GM18861 (cell line): Measurements from ENCODE around the gene SPCS1.
"Not testable (repeated sequence)": the region's sequence is repeated elsewhere in the genome, so short reads cannot be mapped to it uniquely, and the experiment has no call there.

Source experiments
- ATAC-seq: cut with Tn5 transposase; IDR thresholded peaks from one replicate; pipeline ENCODE4 v1.9.1; 2021; ENCODE audit not compliant: unreplicated experiment

SPCS1 gene

DNA sequence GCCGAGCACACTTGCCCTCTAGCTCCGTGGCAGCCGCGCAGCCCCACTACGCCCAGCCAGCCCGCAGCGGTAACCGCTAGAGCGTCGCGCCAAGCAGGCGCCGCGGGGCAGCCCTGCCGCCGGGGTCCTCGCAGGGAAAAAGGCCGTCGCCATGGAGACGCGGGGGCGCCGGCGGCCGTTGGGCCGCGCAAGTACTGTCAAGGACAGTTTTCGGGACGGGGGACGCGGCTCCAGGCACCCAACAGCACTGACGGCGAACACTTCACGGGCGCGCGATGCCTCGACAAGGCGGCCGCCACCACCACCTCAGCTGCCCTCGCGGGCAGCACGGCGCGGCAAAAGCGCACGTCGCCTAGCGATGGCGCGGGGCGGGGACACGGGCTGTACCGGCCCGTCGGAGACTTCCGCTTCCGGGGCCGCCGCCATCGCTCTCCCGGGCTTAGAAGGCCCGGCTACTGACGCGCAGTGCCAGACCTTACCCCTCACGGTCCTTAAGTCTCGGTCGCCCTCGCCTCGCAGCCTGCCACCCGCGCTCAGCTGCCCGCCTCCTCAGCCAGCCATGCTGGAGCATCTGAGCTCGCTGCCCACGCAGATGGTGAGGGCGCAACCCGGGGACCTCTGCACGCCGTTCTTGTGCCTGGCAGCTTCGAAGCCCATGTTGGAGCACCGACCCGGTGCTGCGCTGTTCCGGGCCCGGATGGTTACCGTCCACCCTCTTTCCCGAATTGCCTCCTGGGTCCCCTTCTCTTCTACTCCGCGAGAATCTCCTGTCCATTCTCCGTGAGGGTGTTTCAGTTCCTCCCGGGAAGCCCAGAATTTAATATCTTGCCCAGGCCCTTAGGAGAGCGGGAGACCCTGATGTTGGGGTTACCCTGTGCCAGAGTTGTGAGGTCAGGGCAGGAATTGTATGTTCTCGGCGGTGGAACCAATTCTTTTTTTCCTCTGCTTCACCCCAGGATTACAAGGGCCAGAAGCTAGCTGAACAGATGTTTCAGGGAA is at the start of gene SPCS1, which contains the start of gene GLT8D1:
SPCS1 (plus strand) TSS at position 419 of the 999 bp plus-strand sequence; CDS start at position 560, 141 bp downstream.
GLT8D1 (minus strand) TSS at position 104 of the 999 bp plus-strand sequence. CDS start 5,331 bp downstream, outside the sequence.
- peak; percentile 65 for ATAC-seq

DNA sequence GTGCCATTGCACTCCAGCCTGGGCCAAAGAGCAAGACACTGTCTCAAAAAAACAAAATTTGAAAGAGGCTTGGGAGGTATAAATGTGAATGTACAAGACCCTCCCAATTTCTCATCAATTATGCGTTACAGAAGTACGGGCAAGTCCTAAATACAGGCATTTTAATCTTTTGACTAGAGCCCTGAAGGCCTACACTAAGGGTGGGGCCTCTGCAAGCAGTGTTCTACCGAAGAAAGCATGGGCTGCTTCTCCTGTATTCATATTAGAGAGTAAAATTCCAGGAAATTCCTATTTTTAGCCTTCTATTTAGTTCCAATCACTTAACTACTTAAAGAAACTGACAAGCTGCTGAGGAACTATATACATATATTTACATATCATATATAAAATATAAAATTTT is 45.9 kb upstream of the SPCS1 start:
- ATAC-seq, result no peak

DNA sequence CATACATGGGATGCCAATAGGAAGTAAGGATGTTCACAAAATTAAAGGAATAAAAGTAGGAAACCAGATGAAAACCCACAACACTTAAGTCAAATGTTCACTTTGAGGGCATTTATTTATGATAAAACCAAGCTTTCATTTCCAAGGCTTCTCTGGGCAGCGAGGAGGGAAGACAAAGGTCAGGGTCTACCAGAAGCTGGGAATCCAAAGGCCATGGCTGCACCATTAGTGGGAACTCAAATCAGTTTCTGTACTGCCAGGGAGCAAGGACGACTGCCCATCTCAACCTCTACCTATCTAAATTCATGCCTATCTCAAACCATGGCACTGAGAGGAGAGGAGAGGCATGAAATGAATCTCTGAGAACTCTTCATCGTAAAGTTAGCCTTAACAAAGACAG is 42.8 kb upstream of the SPCS1 start:
- ATAC-seq, result no peak

GRCh38 chr3:52670621-52671521 is 35.0 kb upstream of the SPCS1 start:
- peak; percentile 87 for ATAC-seq

GRCh38 chr3:52671676-52672075 is 34.2 kb upstream of the SPCS1 start:
- no peak for ATAC-seq

GRCh38 chr3:52676201-52676600 is 29.7 kb upstream of the SPCS1 start:
- ATAC-seq, result not testable (repeated sequence)

DNA sequence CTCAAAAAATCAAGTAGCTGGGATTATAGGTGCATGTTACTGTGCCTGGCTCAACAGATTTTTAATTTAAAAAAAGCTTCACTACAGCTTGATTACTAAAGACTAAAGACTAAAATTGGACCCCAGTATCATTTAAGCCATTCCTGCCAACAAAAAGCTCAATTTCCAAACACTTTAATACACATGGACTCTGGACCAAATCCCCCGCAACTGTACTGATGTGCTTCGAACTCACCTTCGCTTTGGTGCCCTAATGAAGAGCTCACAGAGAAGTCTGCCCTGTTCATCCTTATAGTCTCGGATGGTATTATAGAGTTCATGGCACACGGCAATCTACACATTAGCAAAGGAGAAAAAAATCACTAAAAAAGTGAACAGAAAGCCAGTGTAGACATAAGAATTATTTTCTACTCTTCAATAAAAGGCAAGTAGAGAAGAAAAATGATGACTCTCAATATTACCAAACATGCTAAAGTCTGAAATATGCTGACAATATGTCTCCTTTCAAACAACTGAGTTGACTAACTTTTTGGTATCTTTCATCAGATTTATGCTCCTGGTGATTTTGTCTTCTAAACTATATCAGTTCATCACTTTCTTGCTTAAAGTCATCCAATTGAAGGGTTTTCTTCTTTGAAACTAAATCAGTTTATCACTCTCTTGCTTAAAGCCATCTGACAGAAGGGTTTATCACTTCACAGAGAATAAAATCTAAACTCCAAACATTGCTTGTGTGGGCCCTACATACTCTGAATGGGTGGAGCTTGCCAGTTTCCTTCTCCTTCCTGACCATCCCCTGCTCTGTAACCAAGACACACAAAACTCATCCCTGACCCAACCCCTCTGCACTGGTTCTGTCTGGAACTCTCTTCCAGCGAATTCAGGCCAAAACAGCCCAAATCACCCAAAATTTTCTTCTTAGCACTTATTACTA is 27.4 kb upstream of the SPCS1 start:
- no peak for ATAC-seq

DNA sequence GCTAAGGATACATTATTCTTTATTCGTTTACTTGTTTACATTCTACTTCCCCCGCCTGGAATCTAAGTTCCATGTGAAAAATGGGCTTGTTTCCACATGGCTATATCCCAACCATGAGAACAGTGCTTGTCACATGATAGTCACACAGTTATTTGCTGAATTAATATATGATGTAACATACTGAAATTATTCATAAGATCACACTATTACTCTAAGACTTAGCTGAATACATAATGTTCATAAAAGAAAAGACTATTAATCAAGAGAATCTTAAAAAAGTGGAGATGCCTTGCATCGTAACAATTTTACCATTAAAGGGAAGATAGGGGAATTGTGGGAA is 26.7 kb upstream of the SPCS1 start:
- ATAC-seq, result no peak

GRCh38 chr3:52679811-52680210 is 26.1 kb upstream of the SPCS1 start:
- no peak for ATAC-seq

- no peak for ATAC-seq
Measured at GRCh38 chr3:52681596-52681995, 24.3 kb upstream of the SPCS1 start.

- no peak for ATAC-seq
Measured at GRCh38 chr3:52682016-52682415, 23.9 kb upstream of the SPCS1 start.

- no peak for ATAC-seq
Measured at GRCh38 chr3:52683611-52684010, 22.3 kb upstream of the SPCS1 start.

- no peak for ATAC-seq
Measured at GRCh38 chr3:52684184-52684583, 21.7 kb upstream of the SPCS1 start.

GRCh38 chr3:52685285-52685708 is 20.6 kb upstream of the SPCS1 start:
- peak; percentile 51 for ATAC-seq

DNA sequence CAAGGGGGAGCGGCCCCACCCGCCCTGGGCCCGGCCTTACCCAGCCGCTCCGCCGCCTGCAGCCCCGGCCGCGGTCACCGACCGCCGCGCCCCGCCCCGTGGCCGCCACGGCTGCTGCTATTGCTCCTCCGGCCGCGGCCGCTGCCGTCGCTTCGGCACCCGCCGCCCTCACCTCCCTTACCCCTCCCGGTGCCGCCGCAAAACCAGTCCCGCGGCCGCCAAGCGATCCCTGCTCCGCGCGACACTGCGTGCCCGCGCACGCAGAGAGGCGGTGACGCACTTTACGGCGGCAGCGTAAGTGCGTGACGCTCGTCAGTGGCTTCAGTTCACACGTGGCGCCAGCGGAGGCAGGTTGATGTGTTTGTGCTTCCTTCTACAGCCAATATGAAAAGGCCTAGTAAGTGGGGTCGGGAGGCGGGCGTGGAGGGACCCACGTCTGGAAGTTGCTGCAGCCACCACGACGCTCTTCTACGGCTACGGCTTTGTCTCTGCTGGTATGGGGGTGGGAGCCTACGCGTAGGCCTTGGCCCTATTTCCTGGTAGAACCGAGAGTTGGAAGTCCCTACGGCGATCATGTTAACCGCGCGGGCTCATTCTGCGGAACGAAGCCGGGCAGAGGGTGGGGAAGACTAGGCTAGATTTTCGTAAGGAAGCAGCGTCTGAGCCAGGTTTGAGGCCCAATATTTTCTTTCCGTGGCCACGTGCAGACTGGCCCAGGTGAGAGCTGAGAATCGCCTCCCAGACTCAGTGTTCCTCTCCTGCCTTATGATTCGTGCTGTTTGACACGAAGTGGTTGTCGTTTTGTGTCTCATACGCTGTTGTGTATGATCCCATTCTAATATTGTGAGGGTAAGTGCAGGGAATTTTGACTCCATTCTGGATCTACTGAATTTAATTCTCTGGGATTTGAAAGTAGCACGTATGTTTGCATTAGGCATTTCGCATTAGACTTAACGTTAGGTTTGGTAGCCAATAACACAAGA is 19.9 kb upstream of the SPCS1 start, which contains the start of the genes GNL3 and PBRM1:
GNL3 (plus strand) TSS at position 324 of the 983 bp plus-strand sequence; CDS start at position 385, 61 bp downstream.
PBRM1 (minus strand) TSS at position 205 of the 983 bp plus-strand sequence.
- peak; percentile 78 for ATAC-seq

GRCh38 chr3:52688266-52688665 is 17.6 kb upstream of the SPCS1 start:
- no peak for ATAC-seq

- no peak for ATAC-seq
Measured at GRCh38 chr3:52689151-52689550, 16.8 kb upstream of the SPCS1 start.

GRCh38 chr3:52690560-52690959 is 15.3 kb upstream of the SPCS1 start:
- no peak for ATAC-seq

DNA sequence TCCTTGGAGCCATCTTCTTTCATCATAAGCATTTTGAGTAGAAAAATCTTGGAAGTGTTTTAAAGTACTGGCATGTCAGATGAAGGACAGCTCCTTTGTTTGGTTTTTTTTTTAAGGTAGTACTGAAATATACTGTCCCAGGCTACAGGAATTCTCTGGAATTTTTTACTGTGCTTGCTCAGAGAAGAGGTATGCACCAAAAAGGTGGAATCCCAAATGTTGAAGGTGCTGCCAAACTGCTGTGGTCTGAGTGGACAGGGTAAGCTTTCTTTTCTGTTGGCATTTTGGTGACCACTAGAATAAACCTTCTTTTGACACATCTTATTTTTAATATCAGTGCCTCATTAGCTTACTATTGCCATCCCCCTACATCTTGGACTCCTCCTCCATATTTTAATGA is 12.8 kb upstream of the SPCS1 start:
- no peak for ATAC-seq
